ENCODE results near the gene YPEL4.
"Not testable (repeated sequence)": the region's sequence is repeated elsewhere in the genome, so short reads cannot be mapped to it uniquely, and the experiment has no call there.

DNA sequence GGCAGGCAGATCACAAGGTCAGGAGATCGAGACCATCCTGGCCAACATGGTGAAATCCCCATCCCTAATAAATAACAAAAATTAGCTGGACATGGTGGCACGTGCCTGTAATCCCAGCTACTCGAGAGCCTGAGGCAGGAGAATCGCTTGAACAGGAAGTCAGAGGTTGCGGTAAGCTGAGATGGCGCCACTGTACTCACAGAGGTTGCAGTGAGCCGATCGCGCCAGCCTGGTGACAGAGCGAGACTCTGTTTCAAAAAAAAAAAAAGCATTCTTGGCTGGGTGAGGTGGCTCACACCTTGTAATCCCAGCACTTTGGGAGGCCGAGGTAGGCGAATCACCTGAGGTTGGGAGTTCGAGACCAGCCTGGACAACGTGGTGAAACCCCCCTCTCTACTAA lies 2.5 kb upstream of the YPEL4 start:
- not testable (repeated sequence) for TF ChIP-seq CTCF (IDR thresholded peaks at IDR 0.05; ENCODE audit: borderline replicate concordance, extremely low read depth, low read length, poor library complexity, severe bottlenecking); EZH2 (IDR thresholded peaks at IDR 0.05; ENCODE audit: borderline replicate concordance, low read depth, low read length, severe bottlenecking)
